AG04449 (cell line): ENCODE results near the gene TGFBI.

Experiments
- CTCF ChIA-PET: fragments of 350-600 bp; formaldehyde crosslinking; extraction: SDS; loops from one replicate; lab custom pipeline; 2021; ENCODE audit warnings: antibody characterized with exemption; lab: Yijun Ruan, JAX
- POLR2A ChIA-PET: fragments of 400-600, 350-600 bp; formaldehyde crosslinking; extraction: SDS; loops from one replicate; lab custom pipeline; 2020; ENCODE audit warnings: antibody characterized with exemption, inconsistent platforms; lab: Yijun Ruan, JAX
- DNase-seq: peaks from one replicate; pipeline ENCODE4 v3.0.0-alpha.2; 2010; ENCODE audit warnings: low read depth, low spot score
- H3K4me3 ChIP-seq: 2 replicates; pipeline ENCODE4 v1.5.1; 2011; ENCODE audit warnings: low read depth, mild to moderate bottlenecking, control low read depth, low read length
- CTCF ChIP-seq: IDR thresholded peaks from one replicate; pipeline ENCODE4 v1.5.1; 2011; ENCODE audit warnings: mild to moderate bottlenecking, moderate library complexity, low read length, control low read depth, inconsistent platforms; ENCODE audit not compliant: insufficient read depth; ENCODE audit errors: missing control alignments

TGFBI gene

GRCh38 chr5:136033848-136034247, 5.1 kb downstream of the TGFBI start:
- ChIA-PET CTCF (interaction anchor here (1.0 to 4.4 kb wide), 3 partner anchors 24 to 89 kb away, joined by 3 to 20 read pairs (median 7); no protein-coding TSS in a partner anchor), POLR2A (interaction anchor here (1.7 to 3.2 kb wide), 3 partner anchors 9 to 20 kb away, joined by 4 to 16 read pairs (median 7); no protein-coding TSS in a partner anchor)
- DNase-seq, result no peak
- H3K4me3 ChIP-seq, result no peak overlapping the region
- no peak for TF ChIP-seq CTCF

GRCh38 chr5:136034492-136034891, 5.7 kb downstream of the TGFBI start:
- ChIA-PET POLR2A (interaction anchor here (1.7 to 3.2 kb wide), 3 partner anchors 8 to 41 kb away, joined by 4 to 16 read pairs (median 6); no protein-coding TSS in a partner anchor), CTCF (interaction anchor here (1.0 to 4.4 kb wide), 2 partner anchors 24 to 29 kb away, joined by 3 to 20 read pairs; no protein-coding TSS in a partner anchor)
- no peak for DNase-seq
- no peak overlapping the region for H3K4me3 ChIP-seq
- no peak for TF ChIP-seq CTCF

- CTCF ChIA-PET, result interaction anchor here (4.4 kb wide), 1 partner anchor 23 kb away, joined by 20 read pairs; no protein-coding TSS in a partner anchor
- H3K4me3 ChIP-seq, result no peak overlapping the region
- no peak for DNase-seq
- POLR2A ChIA-PET, result interaction anchor here (1.7 to 1.8 kb wide), 2 partner anchors 8 to 41 kb away, joined by 4 to 6 read pairs; no protein-coding TSS in a partner anchor
- no peak for TF ChIP-seq CTCF
Observed at GRCh38 chr5:136034984-136035383, 6.2 kb downstream of the TGFBI start.

- TF ChIP-seq CTCF, result no peak
- no peak for DNase-seq
- CTCF ChIA-PET, result interaction anchor here (0.7 to 4.4 kb wide), 5 partner anchors 11 to 92 kb away, joined by 3 to 20 read pairs (median 3); no protein-coding TSS in a partner anchor
- POLR2A ChIA-PET, result interaction anchor here (0.8 to 2.5 kb wide), 4 partner anchors 18 to 49 kb away, joined by 3 to 8 read pairs (median 5); no protein-coding TSS in a partner anchor
- no peak overlapping the region for H3K4me3 ChIP-seq
Observed at GRCh38 chr5:136035837-136036236, 7.0 kb downstream of the TGFBI start.

- CTCF ChIA-PET, result interaction anchor here (0.7 to 4.4 kb wide), 5 partner anchors 10 to 93 kb away, joined by 3 to 20 read pairs (median 3); no protein-coding TSS in a partner anchor
- no peak overlapping the region for H3K4me3 ChIP-seq
- no peak for TF ChIP-seq CTCF
- DNase-seq, result no peak
- POLR2A ChIA-PET, result interaction anchor here (0.8 to 2.5 kb wide), 5 partner anchors 17 to 49 kb away, joined by 3 to 8 read pairs (median 4); no protein-coding TSS in a partner anchor
Observed at GRCh38 chr5:136036293-136036911, 7.6 kb downstream of the TGFBI start.
